Measurements from ENCODE around the gene JTB.

DNA sequence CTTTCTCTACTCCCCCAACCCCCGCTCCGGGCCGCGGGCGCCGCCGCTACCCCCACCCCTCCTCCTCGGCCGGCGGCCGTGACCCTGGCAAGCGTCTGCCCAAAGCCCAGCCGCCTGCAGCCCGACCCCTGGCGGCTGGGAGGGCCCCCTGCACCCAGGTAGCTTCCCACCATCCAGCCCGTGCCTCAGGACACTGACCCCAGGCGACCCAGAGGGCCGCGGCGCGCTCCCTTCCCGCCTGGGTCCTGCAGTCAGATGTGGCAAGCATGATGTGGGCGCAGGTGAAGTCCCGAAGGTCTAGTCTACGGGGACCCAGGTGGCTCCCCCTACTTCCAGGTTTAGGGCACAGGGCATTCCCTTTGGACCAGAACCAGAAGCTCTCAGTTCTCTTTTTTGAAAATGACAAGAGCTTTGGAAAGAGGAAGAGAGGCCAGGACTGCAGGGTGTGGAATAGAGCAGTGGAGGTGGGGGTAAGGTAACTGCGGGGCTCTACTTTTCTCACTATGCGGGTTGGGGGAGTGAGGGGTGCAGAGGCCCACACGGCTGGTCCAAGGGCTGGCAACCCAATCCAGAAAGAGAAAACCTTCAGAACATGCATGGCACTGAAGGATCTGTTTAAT lies 30.7 kb downstream of the JTB start, which contains the start of gene DENND4B:
- TF ChIP-seq, protein P1, sequence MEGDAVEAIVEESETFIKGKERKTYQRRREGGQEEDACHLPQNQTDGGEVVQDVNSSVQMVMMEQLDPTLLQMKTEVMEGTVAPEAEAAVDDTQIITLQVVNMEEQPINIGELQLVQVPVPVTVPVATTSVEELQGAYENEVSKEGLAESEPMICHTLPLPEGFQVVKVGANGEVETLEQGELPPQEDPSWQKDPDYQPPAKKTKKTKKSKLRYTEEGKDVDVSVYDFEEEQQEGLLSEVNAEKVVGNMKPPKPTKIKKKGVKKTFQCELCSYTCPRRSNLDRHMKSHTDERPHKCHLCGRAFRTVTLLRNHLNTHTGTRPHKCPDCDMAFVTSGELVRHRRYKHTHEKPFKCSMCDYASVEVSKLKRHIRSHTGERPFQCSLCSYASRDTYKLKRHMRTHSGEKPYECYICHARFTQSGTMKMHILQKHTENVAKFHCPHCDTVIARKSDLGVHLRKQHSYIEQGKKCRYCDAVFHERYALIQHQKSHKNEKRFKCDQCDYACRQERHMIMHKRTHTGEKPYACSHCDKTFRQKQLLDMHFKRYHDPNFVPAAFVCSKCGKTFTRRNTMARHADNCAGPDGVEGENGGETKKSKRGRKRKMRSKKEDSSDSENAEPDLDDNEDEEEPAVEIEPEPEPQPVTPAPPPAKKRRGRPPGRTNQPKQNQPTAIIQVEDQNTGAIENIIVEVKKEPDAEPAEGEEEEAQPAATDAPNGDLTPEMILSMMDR (IDR thresholded peaks at IDR 0.05 in 4 of 5, conservative IDR thresholded peaks at IDR 0.05 in 1 of 5) = peak; percentile 91 to 99 (median 97)
- TF ChIP-seq POLR2A (IDR thresholded peaks at IDR 0.05) = no peak

All from gastrocnemius medialis (tissue), 4 donors.